GM19043 (cell line): Measurements from ENCODE around the gene TLR3.
"Not testable (repeated sequence)": the region's sequence is repeated elsewhere in the genome, so short reads cannot be mapped to it uniquely, and the experiment has no call there.

Experiments
- ATAC-seq: cut with Tn5 transposase; IDR thresholded peaks from one replicate; pipeline ENCODE4 v1.9.1; 2021; ENCODE audit warnings: low read depth; ENCODE audit not compliant: unreplicated experiment

Gene TLR3

DNA sequence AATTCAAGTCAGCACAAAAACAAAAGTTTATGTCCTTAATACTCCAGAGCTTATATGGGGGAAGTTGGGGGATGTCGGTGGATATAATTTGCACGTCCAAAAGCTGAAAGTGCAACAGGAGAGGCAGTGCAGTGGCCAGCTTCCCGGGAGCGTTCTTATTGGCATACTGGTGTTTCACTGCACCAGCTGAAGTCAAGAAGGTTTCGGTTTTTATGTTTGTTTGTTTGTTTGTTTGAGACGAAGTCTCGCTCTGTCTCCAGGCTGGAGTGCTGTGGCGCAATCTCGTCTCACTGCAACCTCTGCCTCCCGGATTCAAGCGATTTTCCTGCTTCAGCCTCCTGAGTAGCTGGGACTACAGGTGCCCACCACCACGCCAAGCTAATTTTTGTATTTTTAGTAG, 28.6 kb upstream of the TLR3 start:
- no peak for ATAC-seq

DNA sequence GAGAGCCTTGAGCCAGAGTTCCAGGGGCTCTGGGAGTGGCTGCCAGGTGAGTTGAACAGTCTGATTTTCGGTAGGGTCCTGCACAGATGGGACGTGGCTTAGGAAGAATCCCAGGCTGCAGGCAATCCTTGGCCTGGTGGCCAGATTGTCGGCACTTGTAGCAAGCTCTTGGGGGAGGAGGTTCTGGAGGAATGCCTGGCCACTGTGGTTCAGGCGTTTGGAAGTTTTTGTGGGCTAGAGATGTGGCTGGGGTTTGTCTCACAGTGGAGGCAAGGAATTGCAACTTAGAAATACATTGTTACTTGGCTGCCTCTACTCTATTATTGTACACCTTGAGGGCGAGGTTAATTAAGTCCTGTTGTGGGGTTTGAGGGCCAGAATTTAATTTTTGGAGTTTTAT, 21.5 kb upstream of the TLR3 start:
- not testable (repeated sequence) for ATAC-seq

DNA sequence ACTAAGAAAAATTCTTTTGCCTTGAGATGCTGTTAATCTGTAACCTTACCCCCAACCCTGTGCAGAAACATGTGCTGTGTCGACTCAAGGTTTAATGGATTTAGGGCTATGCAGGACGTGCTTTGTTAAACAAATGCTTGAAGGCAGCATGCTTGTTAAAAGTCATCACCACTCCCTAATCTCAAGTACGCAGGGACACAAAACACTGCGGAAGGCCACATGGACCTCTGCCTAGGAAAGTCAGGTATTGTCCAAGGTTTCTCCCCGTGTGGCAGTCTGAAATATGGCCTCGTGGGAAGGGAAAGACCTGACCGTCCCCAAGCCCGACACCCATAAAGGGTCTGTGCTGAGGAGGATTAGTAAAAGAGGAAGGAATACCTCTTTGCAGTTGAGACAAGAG, 18.8 kb upstream of the TLR3 start:
- not testable (repeated sequence) for ATAC-seq

DNA sequence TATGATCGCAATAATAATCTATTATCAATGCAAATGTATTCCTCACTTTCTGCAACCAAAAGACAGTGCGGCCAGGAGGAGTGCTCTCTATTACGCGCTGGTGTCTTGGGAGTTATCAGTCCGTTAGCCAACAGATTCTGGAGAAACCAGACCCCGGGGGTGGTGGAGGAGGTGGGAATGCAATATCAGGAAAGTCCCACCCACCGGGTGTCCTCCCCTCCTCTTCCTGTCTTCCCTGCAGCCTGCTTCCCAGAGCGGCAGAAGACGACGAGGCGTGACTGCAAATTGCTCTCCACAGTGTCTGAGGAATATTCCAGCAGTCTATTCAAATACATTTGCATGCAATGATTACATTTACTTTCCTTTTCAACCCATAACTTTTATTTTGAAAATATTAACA, 17.9 kb upstream of the TLR3 start:
- no peak for ATAC-seq

DNA sequence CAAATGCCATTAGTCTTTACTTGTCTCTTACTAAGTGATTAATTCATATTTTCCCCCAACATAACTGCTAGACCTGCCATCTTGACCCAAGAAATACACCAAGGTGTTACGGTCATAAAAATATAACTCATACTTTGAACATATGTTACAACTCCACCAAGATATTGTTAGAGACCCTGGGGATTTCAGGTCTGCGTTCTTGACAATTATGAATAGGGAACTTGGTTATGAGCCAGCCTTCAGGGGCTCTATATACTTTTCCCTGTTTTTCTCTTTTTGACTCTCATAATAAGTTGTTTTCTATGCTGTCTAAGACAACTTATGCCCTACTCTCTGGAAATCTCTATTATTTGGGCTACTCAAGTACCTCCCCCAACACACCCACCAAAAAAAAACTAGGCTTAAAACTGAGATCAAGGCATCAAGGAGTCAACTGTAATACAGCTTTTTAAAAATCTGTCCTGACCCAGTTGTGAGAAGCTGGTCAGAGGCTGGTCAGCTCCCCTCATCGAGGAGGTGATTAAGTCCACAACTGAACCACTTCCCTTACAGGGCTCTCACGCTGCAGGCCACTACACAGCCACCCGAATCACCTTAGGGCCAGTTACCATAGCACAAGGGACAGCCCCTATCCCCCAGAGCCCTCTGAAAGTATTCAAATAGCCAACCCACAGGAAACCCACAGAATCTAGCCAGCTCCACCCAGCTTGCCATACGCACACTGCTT, 10.5 kb upstream of the TLR3 start:
- ATAC-seq: peak; percentile 100

DNA sequence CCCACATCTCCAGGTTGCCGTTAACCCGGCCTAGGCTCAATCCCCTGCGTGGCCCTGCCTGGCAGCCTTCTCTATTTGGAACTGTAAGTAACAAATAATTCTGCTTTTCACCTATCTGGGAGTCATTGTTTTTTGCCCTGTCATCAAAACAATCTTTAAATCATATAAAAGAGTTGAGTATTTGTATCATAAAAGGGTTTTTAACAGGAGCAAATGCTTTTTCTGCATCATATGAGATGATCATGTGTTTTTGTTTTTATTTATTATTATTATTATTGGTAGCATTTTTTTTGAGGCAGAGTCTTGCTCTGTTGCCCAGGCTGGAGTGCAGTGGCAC, 10.0 kb upstream of the TLR3 start:
- no peak for ATAC-seq

DNA sequence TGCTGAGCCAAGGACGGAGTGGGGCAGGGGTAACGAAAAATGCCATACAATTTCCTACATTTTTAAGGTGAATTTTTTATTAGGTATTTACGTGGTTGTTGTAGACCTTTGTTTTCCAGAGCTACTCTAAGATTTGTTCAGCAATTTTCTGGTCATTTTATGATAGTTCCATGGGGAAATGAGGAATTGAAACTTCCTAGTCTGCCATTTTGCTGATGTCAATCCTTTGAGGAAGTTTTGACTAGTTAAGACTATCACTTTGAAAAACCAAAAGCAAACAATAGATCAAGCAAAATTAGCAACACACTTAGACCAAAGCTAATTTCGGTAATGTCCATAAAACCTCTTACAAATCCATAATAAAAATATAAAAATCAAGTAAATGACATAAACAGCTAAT, 7.0 kb upstream of the TLR3 start:
- no peak for ATAC-seq

DNA sequence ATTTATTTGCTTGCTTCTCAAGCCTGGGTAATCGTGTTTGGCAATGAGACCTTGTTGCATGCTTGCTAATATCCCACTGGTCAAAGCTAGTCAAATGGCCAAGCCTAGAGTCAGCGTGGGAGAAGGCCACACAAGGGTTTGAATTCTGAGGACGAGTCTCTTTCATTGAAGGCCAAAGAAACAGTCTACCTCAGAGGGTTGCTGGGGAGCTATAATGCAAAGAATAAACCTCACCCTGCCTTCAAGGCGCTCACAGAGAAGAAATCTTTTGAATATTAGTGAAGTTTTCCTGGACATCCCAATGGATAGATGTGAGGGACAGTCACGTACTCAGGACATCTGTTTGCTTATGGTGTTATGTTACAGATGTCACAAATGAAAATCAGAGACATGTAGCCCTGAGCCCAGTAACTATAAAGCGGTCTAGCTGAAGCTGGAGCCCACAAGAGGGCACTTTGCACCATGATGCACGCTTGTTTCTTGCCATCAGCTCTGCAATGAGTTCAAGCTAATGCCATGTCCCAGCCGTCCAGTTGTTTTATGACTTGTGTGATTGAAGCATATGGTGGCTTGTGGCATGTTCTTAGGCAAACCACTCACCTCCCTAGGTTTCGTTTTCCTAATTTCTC, 1.1 kb upstream of the TLR3 start:
- peak; percentile 76 for ATAC-seq

DNA sequence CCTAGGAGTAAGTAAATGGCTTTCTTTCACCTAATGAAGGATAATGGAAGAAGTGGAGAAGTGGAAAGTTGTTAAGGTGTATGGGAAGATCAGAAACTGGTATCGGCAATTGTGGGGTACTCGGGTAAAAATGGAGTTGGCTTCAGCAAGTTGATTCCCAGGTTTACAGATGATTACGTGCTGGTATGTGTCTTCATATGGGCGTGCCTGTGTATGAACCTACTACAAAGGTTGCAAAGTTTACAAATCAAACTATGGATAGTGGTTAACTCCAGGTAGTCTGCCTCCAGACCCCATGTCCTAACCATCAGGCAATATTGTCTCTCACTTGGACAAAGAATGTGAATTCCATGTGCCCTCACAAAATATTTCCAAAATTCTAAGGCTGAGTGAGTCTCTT, 773 bp downstream of the TLR3 start:
- no peak for ATAC-seq

DNA sequence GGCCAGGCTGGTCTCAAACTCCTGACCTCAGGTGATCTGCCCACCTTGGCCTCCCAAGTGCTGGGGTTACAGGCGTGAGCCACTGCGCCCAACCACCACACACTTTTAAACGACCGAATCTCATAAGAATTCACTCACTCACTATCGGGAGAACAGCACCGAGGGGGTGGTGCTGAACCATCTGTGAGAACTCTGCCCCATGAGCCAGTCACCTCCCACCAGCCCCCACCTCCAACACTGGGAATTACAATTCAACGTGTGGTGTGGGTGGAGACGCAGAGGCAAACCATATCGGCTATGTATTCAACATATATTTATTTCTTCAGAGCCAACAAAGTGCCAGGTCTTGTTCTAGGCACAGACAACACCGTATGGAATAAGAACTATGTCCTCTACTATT, 3.6 kb downstream of the TLR3 start:
- no peak for ATAC-seq

DNA sequence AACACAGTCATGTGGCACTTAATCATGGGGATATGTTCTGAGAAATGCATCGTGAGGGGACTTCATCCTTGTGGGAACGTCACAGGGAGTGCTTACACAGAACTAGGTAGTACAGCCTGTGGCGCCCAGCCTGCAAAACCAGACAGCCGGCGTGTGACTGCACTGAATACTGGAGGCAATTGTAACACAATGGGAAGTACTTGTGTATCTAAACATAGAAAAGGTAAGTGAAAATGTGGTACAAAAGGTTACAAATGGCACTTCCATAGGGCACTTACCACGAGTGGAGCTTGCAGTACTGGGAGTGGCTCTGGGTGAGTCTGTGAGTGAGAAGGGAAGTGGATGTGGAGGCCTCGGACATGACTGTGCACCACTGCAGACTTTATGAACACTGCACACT, 5.2 kb downstream of the TLR3 start:
- ATAC-seq: no peak

DNA sequence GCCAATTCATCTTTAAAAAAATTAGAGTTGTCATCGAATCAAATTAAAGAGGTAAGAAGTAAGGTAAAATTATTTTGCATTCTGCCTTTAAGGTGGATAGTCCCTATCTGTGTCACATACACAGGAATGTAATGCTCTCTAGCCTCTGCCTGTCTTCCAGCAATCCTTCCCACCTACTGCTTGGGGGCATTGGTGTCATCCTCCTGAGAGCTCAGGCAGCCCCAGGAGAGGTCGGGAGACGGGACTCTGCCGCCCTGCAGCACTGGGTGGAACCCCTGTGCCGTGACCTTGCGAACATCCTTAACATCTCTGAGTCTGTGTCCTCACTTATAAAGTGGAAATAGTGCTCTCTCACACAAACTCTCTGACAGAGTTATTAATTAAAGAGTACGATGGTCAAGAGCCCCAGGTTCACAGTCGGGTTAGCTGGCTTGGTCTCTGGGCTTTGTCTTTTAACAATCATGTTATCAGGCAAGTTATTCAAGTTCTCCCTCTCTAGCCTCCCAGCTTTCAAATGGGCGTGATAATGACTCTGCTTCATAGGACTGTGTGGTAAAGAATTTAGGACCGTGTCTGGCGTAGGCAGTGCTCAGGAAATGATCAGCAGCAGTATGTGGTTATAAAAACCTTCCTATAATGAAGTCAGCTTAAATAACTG, 10.2 kb downstream of the TLR3 start:
- ATAC-seq: no peak

DNA sequence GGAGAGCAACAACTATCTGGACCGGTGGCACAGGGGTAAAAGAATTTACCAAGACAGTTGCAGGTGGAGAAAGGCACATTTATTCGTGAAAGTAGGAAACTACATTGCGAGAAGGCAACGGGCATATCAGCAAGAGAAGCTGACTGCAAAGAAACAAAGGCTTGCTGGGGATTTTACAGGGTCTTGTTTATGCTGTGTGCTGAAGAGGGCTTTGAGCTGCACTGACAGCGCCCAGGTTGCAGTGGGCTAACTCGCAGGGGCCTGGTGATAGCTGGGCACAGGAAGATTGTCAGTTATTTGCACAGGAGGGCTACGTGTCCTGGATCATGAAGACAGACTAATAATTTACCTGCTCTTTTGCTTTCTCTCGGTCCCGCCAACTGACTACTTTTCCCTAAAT, 10.7 kb downstream of the TLR3 start:
- no peak for ATAC-seq

DNA sequence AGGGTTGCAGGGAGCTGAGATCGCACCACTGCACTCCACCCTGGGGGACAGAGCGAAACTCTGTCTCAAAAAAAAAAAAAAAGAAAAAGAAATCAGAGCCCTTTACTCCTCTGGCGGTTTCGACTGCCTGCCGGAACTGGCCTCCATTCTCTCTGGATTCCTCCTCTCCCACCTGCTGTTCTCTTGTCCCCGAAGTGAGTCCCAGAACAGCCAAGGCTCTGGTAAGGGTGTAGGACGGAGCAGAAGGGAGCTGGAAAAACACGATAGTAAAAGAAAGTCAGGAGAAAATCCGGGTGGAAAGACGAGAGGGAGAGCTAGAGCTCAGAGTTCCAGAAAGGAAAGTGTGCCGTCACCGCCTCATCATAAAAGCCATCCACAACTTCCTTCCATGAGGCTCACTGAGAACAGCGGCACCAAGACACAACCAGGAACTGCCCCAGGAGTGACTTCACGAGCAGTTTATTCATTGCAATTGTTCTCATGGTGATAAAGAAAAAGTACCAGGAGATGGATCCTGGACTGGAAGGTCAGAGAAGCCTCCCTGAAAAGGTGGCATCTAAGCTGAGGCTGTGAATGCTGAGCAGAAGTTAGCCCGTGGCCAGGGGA, 12.3 kb downstream of the TLR3 start:
- ATAC-seq: no peak

DNA sequence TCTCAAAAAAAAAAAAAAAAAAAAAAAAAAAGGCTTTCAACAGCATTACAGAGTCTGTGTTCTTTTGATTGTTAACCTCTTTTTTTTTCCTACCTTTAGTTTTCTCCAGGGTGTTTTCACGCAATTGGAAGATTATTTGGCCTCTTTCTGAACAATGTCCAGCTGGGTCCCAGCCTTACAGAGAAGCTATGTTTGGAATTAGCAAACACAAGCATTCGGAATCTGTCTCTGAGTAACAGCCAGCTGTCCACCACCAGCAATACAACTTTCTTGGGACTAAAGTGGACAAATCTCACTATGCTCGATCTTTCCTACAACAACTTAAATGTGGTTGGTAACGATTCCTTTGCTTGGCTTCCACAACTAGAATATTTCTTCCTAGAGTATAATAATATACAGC, 13.3 kb downstream of the TLR3 start:
- no peak for ATAC-seq

DNA sequence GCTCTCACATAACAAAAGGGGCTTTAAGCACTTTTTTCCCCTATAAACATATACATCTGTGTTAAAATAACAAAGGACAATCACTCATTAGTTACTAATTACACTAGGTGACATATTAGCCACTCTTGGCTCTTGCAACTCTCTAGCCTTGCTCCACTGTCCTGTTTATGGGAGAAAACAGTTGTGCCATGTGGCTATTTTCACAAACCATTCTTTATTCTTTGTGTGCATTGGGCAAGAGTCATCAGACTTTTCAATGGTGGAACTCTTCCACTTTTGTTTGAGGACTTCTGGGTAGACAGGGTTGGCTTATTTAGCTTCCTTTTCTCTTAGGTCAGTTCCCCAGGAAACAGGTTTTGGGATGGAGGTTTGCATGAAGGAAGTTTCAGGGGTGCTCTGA, 19.6 kb downstream of the TLR3 start:
- ATAC-seq: no peak

DNA sequence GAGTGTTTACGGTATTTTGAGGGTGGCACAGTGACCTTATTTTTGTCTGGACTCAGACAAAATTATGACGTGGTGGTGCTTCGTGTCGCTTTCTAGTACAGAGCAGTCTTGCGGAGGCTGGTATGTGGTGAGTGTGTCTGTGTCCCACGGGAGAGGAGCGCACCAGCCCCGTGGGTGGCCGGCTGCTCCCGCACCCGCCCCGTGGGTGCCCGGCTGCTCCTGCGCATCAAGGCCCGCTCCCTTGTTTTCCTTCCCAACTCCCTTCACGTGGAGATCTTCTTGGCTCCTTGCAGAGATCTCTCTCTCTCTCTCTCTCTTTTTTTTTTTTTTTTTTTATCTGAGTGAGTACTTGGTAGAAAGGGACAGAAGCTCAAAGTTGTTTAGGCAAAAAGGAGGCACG, 23.3 kb downstream of the TLR3 start:
- no peak for ATAC-seq

DNA sequence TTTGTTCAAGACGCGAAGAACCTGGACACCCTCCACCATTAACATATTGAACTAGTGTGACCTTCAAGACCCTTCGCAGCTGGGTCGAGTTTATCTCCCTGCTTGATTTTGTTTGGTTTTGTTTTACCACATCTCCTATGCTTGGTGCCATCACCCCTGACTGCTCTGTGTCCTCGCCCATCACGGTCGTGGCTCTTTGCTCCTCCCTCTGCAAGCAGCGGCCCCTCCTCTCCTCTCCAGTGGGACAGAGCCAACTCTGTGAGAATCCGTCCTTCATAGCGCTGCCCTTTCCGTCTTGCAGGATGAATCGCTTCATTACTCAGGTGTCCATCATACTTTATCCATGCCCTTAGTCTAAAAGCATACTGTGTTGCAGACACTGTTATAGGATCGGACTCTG, 26.4 kb downstream of the TLR3 start:
- no peak for ATAC-seq

DNA sequence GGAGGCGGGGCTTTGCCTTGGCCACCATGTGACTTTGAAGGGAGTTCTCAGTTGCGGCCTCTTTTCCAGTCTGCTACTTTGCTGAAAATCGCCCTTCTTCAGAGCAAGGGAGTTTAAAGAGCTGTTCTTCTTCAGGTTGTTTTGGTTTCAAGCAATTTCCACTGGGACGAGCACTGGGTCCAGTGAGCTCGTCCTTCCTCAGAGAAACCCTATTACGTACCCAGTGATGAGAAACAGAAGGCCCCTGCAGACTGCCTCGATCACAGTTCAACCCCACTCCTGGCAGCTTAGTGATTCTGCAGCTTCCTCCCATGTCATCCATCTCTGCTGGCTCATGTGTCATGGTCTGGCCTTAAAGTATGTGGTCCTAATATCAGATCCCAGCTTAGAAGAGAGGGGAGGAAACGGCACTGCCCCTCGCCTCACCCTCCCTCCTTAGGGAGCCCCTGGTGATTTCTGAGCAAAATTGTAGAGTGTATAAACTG, 27.8 kb downstream of the TLR3 start:
- ATAC-seq: no peak

DNA sequence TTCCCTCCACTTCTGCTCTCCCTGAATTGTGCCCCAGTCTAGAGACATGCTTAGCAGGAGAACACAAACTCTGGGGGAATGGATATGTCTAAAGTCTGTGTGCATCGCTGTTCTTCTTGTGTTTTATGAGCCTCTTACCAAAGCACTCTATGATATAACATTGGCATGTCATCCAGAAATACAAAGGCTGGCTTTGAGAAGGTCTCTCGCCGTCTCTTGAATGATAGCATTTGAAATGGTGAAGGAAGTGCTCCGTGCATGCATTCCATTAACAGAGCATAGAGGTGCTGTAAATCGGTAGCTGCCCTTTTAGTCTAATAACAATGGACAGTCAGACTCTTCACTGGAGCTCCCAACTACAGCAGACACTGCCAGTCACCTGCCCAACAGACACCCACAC, 28.4 kb downstream of the TLR3 start:
- ATAC-seq: no peak

DNA sequence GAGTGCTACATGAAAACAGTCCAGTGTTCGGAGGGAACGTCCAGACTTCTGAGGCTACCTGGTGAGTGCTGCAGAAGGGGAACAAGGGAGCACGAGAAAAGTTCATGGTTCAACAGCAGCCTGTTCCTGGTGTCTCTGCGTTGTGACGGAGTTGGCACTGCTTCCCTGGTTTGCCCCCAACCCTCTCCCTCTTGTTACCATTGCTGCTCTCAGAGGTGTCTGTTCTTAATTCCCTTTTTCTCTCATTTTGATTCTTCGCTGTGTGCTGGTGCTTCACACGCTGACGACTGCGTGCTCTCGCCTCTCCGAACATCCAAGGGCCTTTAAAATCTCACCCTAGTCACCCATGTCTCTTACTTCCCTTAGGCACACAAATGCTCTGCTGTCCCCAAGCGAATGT, 34.0 kb downstream of the TLR3 start:
- ATAC-seq: no peak
